HUES6 (cell line): ENCODE data around the gene VSTM2B.

Experiments
- H3K27ac ChIP-seq: 2 replicates; pipeline ENCODE4 v1.7.0; 2013; ENCODE audit warnings: low read depth, mild to moderate bottlenecking, low read length, inconsistent platforms
- H3K27me3 ChIP-seq: 2 replicates; pipeline ENCODE4 v1.6.1; 2013; ENCODE audit warnings: low read length; ENCODE audit not compliant: control insufficient read depth, insufficient read depth
- H3K36me3 ChIP-seq: 2 replicates; pipeline ENCODE4 v1.6.1; 2013; ENCODE audit warnings: low read length; ENCODE audit not compliant: control insufficient read depth, insufficient read depth
- H3K4me1 ChIP-seq: 2 replicates; pipeline ENCODE4 v1.6.1; 2013; ENCODE audit warnings: low read length; ENCODE audit not compliant: control insufficient read depth, insufficient read depth
- H3K4me3 ChIP-seq: 2 replicates; pipeline ENCODE4 v1.5.1; 2013; ENCODE audit warnings: low read depth, low read length
- H3K9ac ChIP-seq: one replicate; pipeline ENCODE4 v1.6.1; 2013; ENCODE audit warnings: mild to moderate bottlenecking, low read length
- H3K9me3 ChIP-seq: 2 replicates; pipeline ENCODE4 v1.6.1; 2013; ENCODE audit warnings: low read depth, low read length; ENCODE audit not compliant: control insufficient read depth, insufficient read depth

VSTM2B gene

GRCh38 chr19:29587059-29587458 lies 61.3 kb downstream of the VSTM2B start:
- no peak overlapping the region for H3K27ac ChIP-seq
- no peak overlapping the region for H3K4me3 ChIP-seq
- H3K27me3 ChIP-seq: peaks cover 35% of the 10 kb centered on the region
- no peaks in the 10 kb centered on the region for H3K9me3 ChIP-seq
- H3K4me1 ChIP-seq: peaks cover 6% of the 10 kb centered on the region; the same call in 1 of the 2 replicates
- no peak overlapping the region for H3K9ac ChIP-seq
- H3K36me3 ChIP-seq: no peaks in the 10 kb centered on the region

- H3K27ac ChIP-seq: no peak overlapping the region
- H3K27me3 ChIP-seq: peaks cover 39% of the 10 kb centered on the region
- no peaks in the 10 kb centered on the region for H3K36me3 ChIP-seq
- H3K4me3 ChIP-seq: no peak overlapping the region
- no peak overlapping the region for H3K9ac ChIP-seq
- H3K9me3 ChIP-seq: no peaks in the 10 kb centered on the region
- H3K4me1 ChIP-seq: peaks cover 6% of the 10 kb centered on the region; the same call in 1 of the 2 replicates
Observed at GRCh38 chr19:29587518-29587986, 61.8 kb downstream of the VSTM2B start.

- no peak overlapping the region for H3K4me3 ChIP-seq
- peaks cover 45% of the 10 kb centered on the region for H3K27me3 ChIP-seq
- H3K4me1 ChIP-seq: peaks cover 5% of the 10 kb centered on the region; the same call in 1 of the 2 replicates
- no peak overlapping the region for H3K9ac ChIP-seq
- H3K27ac ChIP-seq: no peak overlapping the region
- no peaks in the 10 kb centered on the region for H3K9me3 ChIP-seq
- no peaks in the 10 kb centered on the region for H3K36me3 ChIP-seq
Observed at GRCh38 chr19:29588095-29588494, 62.3 kb downstream of the VSTM2B start.

GRCh38 chr19:29590278-29590677 lies 64.5 kb downstream of the VSTM2B start:
- Histone ChIP-seq H3K27ac (no peak overlapping the region), H3K27me3 (peaks cover 52% of the 10 kb centered on the region), H3K36me3 (no peaks in the 10 kb centered on the region), H3K4me3 (no peak overlapping the region), H3K9ac (no peak overlapping the region), H3K4me1 (no peaks in the 10 kb centered on the region), H3K9me3 (no peaks in the 10 kb centered on the region)

GRCh38 chr19:29591670-29592069 lies 65.9 kb downstream of the VSTM2B start:
- H3K9ac ChIP-seq: no peak overlapping the region
- H3K4me3 ChIP-seq: no peak overlapping the region
- no peaks in the 10 kb centered on the region for H3K36me3 ChIP-seq
- peaks cover 12% of the 10 kb centered on the region for H3K4me1 ChIP-seq
- H3K27me3 ChIP-seq: peaks cover 55% of the 10 kb centered on the region
- H3K9me3 ChIP-seq: no peaks in the 10 kb centered on the region
- H3K27ac ChIP-seq: no peak overlapping the region

- H3K27me3 ChIP-seq: peaks cover 44% of the 10 kb centered on the region
- H3K9me3 ChIP-seq: no peaks in the 10 kb centered on the region
- peaks cover 16% of the 10 kb centered on the region for H3K4me1 ChIP-seq
- no peak overlapping the region for H3K9ac ChIP-seq
- no peaks in the 10 kb centered on the region for H3K36me3 ChIP-seq
- no peak overlapping the region for H3K27ac ChIP-seq
- H3K4me3 ChIP-seq: no peak overlapping the region
Observed at GRCh38 chr19:29593869-29594268, 68.1 kb downstream of the VSTM2B start.

GRCh38 chr19:29596080-29596727 lies 70.4 kb downstream of the VSTM2B start:
- H3K27me3 ChIP-seq: peaks cover 36% of the 10 kb centered on the region
- peak overlapping the region; percentile 20; the same call in 1 of the 2 replicates for H3K4me3 ChIP-seq
- no peak overlapping the region for H3K9ac ChIP-seq
- peaks cover 16% of the 10 kb centered on the region for H3K4me1 ChIP-seq
- H3K9me3 ChIP-seq: no peaks in the 10 kb centered on the region
- H3K27ac ChIP-seq: no peak overlapping the region
- H3K36me3 ChIP-seq: no peaks in the 10 kb centered on the region

GRCh38 chr19:29596885-29597525 lies 71.2 kb downstream of the VSTM2B start:
- Histone ChIP-seq H3K4me3 (no peak overlapping the region), H3K27me3 (peaks cover 27% of the 10 kb centered on the region), H3K27ac (no peak overlapping the region)

GRCh38 chr19:29598036-29598435 lies 72.2 kb downstream of the VSTM2B start:
- Histone ChIP-seq H3K4me1 (peaks cover 16% of the 10 kb centered on the region), H3K27ac (no peak overlapping the region), H3K36me3 (no peaks in the 10 kb centered on the region), H3K9me3 (no peaks in the 10 kb centered on the region), H3K27me3 (peaks cover 18% of the 10 kb centered on the region), H3K9ac (no peak overlapping the region), H3K4me3 (no peak overlapping the region)

More at GRCh38 chr19:29596885-29597525, 71.2 kb downstream of the VSTM2B start:
- H3K4me1 ChIP-seq: peaks cover 16% of the 10 kb centered on the region
- no peaks in the 10 kb centered on the region for H3K36me3 ChIP-seq
- no peaks in the 10 kb centered on the region for H3K9me3 ChIP-seq
- no peak overlapping the region for H3K9ac ChIP-seq

GRCh38 chr19:29598496-29598895 lies 72.7 kb downstream of the VSTM2B start:
- Histone ChIP-seq H3K27ac (no peak overlapping the region), H3K9ac (no peak overlapping the region), H3K4me1 (peaks cover 18% of the 10 kb centered on the region), H3K9me3 (no peaks in the 10 kb centered on the region), H3K4me3 (no peak overlapping the region), H3K36me3 (no peaks in the 10 kb centered on the region), H3K27me3 (peaks cover 17% of the 10 kb centered on the region)

GRCh38 chr19:29603308-29603707 lies 77.5 kb downstream of the VSTM2B start:
- no peaks in the 10 kb centered on the region for H3K9me3 ChIP-seq
- H3K27me3 ChIP-seq: no peaks in the 10 kb centered on the region
- no peak overlapping the region for H3K9ac ChIP-seq
- peaks cover 3% of the 10 kb centered on the region; the same call in 1 of the 2 replicates for H3K4me1 ChIP-seq
- H3K27ac ChIP-seq: no peak overlapping the region
- H3K4me3 ChIP-seq: no peak overlapping the region
- H3K36me3 ChIP-seq: no peaks in the 10 kb centered on the region
